Skeletal muscle tissue (tissue), 4 donors: Measurements from ENCODE around the gene INPP4A. TPM values are rescaled to one million over a fixed set of nuclear protein-coding genes. Genes with fewer than 3 reads are reported as not detected.
"Not testable (repeated sequence)": the region's sequence is repeated elsewhere in the genome, so short reads cannot be mapped to it uniquely, and the experiment has no call there.

Source experiments
- H3K27ac ChIP-seq: one replicate; pipeline ENCODE4 v1.7.0; 2013; ENCODE audit warnings: mild to moderate bottlenecking, low read depth, low read length, inconsistent platforms
- H3K27me3 ChIP-seq, 3 donors: one replicate each; pipeline ENCODE4 v1.7.0; 2013; ENCODE audit warnings: low read length in 3 of 3; ENCODE audit not compliant: control insufficient read depth in 3 of 3, insufficient read depth in 3 of 3
- H3K36me3 ChIP-seq, 3 donors: one replicate each; pipeline ENCODE4 v1.7.0; 2013; ENCODE audit warnings: low read length in 3 of 3; ENCODE audit not compliant: control insufficient read depth in 3 of 3, insufficient read depth in 3 of 3
- H3K4me1 ChIP-seq, 3 donors: one replicate each; pipeline ENCODE4 v1.7.0; 2013; ENCODE audit warnings: low read length in 3 of 3, mild to moderate bottlenecking in 3 of 3; ENCODE audit not compliant: control insufficient read depth in 3 of 3, insufficient read depth in 3 of 3
- H3K4me3 ChIP-seq, 3 donors: one replicate each; pipeline ENCODE4 v1.7.0; 2013; ENCODE audit warnings: low read length in 3 of 3
- H3K9ac ChIP-seq, 3 donors: one replicate each; pipeline ENCODE4 v1.7.0; 2013; ENCODE audit warnings: low read length in 3 of 3, mild to moderate bottlenecking in 3 of 3, moderate library complexity in 2 of 3, low read depth in 1 of 3
- H3K9me3 ChIP-seq, 3 donors: one replicate each; pipeline ENCODE4 v1.7.0; 2013; ENCODE audit warnings: low read length in 3 of 3; ENCODE audit not compliant: control insufficient read depth in 3 of 3
- total RNA-seq: library from RNA; depleted of rRNA; stranded (reverse); fragments of >200 nt; gene quantifications from one replicate; pipeline ENCODE4 v1.2.3, GENCODE V29; 2014
- donor health status: Osteomylitis.

The INPP4A gene
- total RNA-seq, 1 donor from 2014 or later = 12.5 TPM

DNA sequence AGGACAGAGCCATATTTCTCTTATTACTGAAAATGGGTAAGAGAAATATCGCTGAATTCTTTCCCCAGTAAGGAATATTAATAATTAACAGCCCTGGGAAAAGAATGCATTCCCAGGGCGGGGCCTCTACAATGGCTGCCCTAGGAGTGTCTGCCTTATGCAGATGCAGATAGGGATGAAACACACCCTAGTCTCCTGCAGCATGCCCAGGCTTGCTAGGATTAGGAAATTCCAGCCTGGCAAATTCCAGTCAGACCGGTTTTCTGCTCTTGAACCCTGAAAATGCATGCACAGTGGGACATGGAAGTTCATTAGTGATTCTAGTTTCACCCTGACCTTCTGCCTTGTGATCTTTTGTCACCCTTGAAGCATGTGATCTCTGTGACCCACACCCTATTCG is 9.0 kb upstream of the INPP4A start:
- not testable (repeated sequence) for H3K27me3 ChIP-seq, H3K27ac ChIP-seq, H3K36me3 ChIP-seq, H3K9ac ChIP-seq, H3K4me1 ChIP-seq, H3K4me3 ChIP-seq, H3K9me3 ChIP-seq

DNA sequence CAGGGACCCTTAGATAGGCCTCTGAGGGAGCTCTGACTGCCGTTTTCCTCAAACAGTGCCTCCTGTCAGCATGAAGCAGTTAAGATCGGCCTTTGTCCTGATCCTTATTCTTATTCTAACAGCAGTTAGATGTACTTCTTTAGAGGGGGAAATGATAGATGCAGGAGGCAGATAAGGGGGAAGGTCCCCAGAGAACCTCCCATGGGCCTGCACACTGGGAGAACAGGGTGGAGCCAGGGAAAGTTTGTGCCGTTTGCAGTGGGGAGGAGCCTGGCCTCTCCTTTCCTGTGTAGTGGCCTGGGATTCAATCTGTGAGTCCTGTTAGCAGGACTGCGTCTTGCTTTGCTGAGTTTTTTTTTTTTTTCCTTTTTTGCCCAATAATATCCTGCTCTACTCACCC is 7.9 kb upstream of the INPP4A start:
- H3K27me3 ChIP-seq = no peaks in the 10 kb centered on the region
- H3K9ac ChIP-seq = no peak overlapping the region
- no peaks in the 10 kb centered on the region for H3K36me3 ChIP-seq
- no peaks in the 10 kb centered on the region for H3K4me1 ChIP-seq
- no peak overlapping the region for H3K4me3 ChIP-seq
- peaks cover 0 to 2% (median 0%) of the 10 kb centered on the region in 3 donors for H3K9me3 ChIP-seq
- H3K27ac ChIP-seq = no peak overlapping the region

DNA sequence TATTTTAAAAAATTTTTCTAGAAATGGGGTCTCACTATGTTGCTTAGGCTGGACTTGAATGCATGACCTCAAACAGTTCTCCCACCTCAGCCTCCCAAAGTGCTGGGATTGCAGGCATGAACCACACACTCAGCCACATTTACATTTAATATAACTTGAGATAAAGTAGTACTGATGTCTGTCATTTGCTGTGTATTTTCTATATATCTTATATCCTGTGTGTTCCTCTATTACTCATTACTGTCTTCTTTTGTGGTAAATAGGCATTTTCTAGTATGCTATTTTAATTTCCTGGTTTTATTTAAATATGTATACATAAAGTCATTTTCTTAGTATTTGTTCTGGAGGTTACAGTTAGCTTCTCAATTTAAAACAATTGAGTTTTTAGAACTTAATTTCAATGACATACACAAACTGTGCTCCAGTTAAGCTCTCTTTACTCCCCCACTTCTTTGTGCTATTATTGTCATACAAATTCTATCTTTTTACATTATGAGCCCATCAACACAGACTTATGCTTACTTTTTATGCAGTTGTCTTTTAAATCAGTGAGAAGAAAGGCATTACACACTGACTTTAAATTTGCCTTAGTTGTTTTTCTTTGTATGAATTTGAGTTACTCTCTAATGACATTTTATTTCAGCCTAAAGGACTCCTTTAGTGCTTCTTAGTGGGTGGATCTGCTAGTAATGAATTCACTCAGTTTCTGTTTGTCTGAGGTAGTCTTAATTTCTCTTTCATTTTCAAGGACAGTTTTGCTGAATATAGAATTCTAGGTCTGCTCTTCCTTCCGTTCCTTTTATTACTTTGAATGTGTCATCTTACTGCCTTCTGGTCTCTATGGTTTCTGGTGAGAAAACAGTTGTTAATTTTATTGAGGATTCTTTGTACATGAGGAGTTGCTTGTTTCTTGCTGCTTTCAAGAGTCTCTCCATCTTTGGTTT is 6.2 kb upstream of the INPP4A start:
- H3K9ac ChIP-seq = no peak overlapping the region

DNA sequence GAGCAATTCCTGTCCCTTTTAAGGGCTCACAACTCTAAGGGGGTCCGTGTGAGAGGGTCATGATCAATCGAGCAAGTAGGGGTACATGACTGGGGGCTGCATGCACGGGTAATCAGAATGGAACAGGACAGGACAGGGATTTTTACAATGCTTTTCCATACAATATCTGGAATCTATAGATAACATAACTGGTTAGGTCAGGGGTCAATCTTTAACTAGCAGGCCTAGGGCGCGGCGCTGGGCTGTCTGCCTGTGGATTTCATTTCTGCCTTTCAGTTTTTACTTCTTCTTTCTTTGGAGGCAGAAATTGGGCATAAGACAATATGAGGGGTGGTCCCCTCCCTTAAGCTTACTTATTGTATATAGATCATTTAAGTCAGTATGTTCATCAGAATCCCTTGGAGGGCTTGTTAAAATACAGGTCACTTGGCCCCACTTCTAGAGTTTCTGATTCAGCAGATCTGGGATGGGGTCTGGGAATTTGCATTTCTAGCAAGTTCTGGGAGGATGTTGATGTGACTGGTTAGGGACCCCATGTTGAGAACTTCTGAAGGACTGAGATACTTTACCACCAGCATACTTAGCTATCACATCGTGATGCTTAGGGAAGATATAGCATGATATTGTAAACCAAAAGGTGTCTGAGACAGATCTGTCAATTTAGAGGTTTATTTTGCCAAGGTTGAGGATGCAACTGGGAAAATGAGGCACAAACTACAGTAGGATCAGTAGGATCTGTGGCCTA is 2.8 kb upstream of the INPP4A start:
- H3K27ac ChIP-seq = no peak overlapping the region
- H3K4me3 ChIP-seq = no peak overlapping the region
- H3K9ac ChIP-seq = no peak overlapping the region
- no peaks in the 10 kb centered on the region for H3K36me3 ChIP-seq
- H3K9me3 ChIP-seq = no peaks in the 10 kb centered on the region
- no peaks in the 10 kb centered on the region for H3K27me3 ChIP-seq
- H3K4me1 ChIP-seq = peaks cover 11 to 14% (median 11%) of the 10 kb centered on the region in 3 donors

More for the DNA sequence above, 6.2 kb upstream of the INPP4A start:
- Histone ChIP-seq H3K27ac (no peak overlapping the region), H3K27me3 (no peaks in the 10 kb centered on the region), H3K4me3 (no peak overlapping the region), H3K4me1 (no peaks in the 10 kb centered on the region), H3K9me3 (peaks cover 0 to 2% (median 0%) of the 10 kb centered on the region in 3 donors), H3K36me3 (no peaks in the 10 kb centered on the region)

DNA sequence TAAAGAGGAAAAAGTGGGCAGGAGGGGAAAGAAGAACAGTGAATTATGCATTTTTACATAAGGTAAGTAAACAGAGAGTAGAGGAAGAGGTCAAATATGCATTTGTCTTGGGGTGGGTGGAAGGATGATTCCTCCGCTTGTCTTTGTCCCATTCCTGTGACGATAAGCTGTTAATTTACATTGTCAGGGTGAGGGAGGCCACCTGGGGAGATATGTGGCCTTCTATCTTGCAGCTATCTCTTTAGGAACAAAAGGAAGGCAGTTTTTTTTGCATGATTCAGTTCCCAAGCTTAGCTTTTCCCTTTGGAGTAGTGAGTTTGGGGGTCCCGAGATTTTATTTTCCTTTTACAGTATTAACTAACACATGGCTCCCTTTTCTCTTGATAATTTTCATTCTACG is 2.2 kb upstream of the INPP4A start:
- Histone ChIP-seq H3K4me1 (peaks cover 11 to 14% (median 12%) of the 10 kb centered on the region in 3 donors), H3K9ac (no peak overlapping the region), H3K4me3 (no peak overlapping the region), H3K27ac (no peak overlapping the region), H3K9me3 (no peaks in the 10 kb centered on the region), H3K27me3 (no peaks in the 10 kb centered on the region), H3K36me3 (no peaks in the 10 kb centered on the region)

DNA sequence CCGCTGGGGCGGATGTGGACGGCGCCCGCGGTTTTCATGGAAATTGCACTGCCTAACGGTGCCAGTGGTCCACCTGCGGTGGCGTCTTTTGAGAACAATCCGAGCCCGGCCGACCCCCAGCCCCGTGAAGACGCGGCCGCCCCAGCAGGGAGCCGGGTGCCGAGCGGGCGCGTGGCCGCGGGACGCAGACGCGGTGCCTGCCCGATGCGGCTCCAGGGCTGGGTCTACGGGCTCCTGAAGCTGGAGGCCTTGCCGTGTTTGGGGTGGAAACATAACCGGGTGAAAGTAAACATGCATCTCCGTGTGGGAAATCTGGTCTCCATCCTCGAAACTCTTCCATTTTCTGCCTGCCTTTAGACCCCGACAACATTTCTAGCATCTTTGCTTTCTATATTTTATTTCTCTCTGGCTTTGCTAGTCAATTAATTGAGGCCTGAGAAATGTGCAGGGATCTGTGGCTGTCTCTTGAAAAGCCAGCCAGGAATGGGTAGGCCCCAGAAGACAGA is 572 bp downstream of the INPP4A start:
- Histone ChIP-seq H3K4me3 (peak overlapping the region; percentile 81 to 89 (median 85)), H3K36me3 (no peaks in the 10 kb centered on the region), H3K9me3 (no peaks in the 10 kb centered on the region), H3K27ac (peak overlapping the region; percentile 32), H3K27me3 (no peaks in the 10 kb centered on the region), H3K4me1 (peaks cover 11 to 14% (median 12%) of the 10 kb centered on the region in 3 donors), H3K9ac (peak overlapping the region; percentile 67 to 84 (median 72))

DNA sequence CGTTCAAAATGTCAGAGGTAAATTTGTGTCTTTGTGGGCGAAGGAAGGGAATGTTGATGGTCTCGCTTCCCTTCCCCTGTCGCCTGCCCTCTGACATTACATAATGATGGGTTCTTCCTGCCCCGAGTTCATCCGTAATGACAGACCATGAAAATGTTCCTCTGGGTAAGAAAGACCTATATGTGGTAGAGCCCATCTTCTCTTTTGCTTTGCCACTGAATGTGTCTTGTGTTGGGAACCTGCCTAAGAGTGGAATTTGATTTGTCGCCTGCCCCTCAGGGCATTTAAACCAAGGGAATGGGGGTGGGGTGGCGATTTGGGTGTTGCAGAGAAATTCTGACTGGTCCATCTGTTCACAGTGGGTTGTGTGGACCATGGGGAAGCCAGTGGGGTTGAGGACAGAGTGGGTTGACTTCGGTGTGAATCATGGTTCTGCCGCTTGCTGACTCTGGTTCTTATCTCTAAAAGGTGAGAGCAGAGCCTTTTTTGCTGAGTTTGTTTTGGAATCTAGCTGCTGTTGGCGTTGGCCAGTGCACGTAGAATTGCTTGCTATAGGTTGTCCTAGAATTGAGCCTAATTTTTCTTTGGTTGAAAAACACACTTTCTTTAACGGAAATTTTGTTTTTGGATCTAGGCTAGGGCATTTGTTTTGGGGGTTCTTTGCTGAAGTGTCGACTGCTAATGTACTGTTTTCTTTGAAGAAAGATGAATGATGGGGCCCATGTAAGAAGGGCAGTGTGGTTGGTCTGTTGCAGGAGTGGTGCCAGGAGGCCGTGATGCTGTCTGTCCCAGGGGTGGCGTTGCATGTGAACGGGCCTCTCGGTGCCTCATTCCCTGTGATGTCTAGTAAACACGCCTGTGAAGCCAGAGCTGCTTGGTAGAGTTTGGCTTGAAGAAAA is 1.3 kb downstream of the INPP4A start:
- peaks cover 12 to 14% (median 13%) of the 10 kb centered on the region in 3 donors for H3K4me1 ChIP-seq

DNA sequence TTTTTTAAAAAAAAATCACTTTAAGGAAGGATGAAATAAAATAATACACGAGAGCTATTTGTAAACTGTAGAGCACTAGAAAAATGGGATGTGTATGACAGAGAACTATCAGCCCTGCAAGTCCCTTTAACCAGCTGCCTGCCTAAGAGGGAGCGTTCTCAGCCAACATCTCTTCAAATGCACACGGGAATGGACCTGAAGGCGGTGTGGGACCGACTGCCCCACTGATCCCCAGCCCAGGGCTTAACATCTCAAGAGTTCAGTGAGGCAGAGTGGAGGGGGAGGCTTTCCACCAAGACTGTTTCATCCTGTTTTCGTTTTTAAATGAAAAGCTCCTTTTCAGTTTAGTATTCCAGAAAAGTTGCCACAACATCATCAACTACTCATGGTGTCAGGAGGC is 2.2 kb downstream of the INPP4A start:
- Histone ChIP-seq H3K9ac (no peak overlapping the region), H3K27me3 (no peaks in the 10 kb centered on the region), H3K4me3 (no peak overlapping the region), H3K27ac (no peak overlapping the region), H3K36me3 (no peaks in the 10 kb centered on the region), H3K9me3 (no peaks in the 10 kb centered on the region), H3K4me1 (peaks cover 15 to 17% (median 15%) of the 10 kb centered on the region in 3 donors)

More for the DNA sequence above, 1.3 kb downstream of the INPP4A start:
- Histone ChIP-seq H3K4me3 (peak overlapping the region; percentile 81 to 89 (median 85)), H3K27ac (peak overlapping the region; percentile 32), H3K27me3 (no peaks in the 10 kb centered on the region), H3K36me3 (no peaks in the 10 kb centered on the region), H3K9me3 (no peaks in the 10 kb centered on the region), H3K9ac (peak overlapping the region; percentile 67 to 84 (median 72))

DNA sequence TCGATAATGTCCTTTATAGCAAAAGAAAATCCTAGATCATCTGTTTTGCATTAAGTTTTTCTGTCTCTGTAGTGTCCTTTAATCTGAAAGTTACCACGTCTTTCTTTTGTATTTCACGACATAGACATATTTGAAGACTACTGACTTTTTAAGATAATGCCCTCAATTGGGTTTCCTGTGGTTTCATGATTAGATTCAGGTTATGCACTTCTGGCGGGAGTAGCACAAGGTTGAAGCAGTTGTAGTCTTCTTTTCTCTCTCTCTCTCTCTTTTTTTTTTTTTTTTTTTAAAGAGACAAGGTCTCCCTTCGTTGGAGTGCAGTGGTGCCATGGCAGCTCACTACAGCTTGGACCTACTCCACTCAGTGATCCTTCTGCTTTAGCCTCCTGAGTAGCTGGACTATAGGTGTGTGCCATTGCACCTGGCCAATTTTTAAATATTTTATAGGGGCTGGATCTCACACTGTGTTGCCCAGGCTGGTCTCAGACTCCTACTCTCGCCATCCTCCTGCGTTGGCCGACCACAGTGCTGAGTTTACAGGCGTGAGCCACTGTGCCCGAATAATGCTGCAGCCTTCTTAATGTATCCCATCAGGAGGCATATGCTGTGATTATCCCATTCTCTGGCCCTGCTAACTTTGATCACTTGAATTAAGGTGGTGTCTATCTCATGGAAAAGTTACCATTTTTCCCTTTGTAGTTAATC is 3.9 kb downstream of the INPP4A start:
- Histone ChIP-seq H3K4me1 (peaks cover 18 to 23% (median 18%) of the 10 kb centered on the region in 3 donors), H3K27me3 (no peaks in the 10 kb centered on the region), H3K36me3 (no peaks in the 10 kb centered on the region), H3K27ac (no peak overlapping the region), H3K4me3 (no peak overlapping the region), H3K9ac (no peak overlapping the region), H3K9me3 (no peaks in the 10 kb centered on the region)
